GM12878 (cell line): Measurements from ENCODE around the gene MAPKAP1. TPM values are rescaled to one million over a fixed set of nuclear protein-coding genes. Genes with fewer than 3 reads are reported as not detected.

ENCODE experiments used
- ATAC-seq: fragments of 200-7000 bp; cut with Tn5 transposase; 3 replicates; pipeline ENCODE4 v1.9.1; 2020; ENCODE audit warnings: mild to moderate bottlenecking, moderate library complexity
- BruUV-seq: library from RNA; stranded (reverse); fragments of 400-500 nt; replicated peaks from 2 replicates; lab custom pipeline; 2021; lab: Mats Ljungman, UMichigan
- CTCF ChIA-PET: fragments of 300-600 bp; sonication (Branson Sonifier 250); formaldehyde crosslinking; extraction: SDS; loops from one replicate; lab custom pipeline; 2021; ENCODE audit warnings: inconsistent platforms; lab: Yijun Ruan, JAX
- POLR2A ChIA-PET: fragments of 350-600 bp; formaldehyde crosslinking; extraction: SDS; loops from one replicate; lab custom pipeline; 2021; ENCODE audit warnings: inconsistent platforms; lab: Charles Lee
- RAD21 ChIA-PET: fragments of 300-600 bp; sonication (Branson Sonifier 250); formaldehyde crosslinking; loops from one replicate; lab custom pipeline; 2023; ENCODE audit warnings: antibody characterized with exemption; ENCODE audit not compliant: unreplicated experiment; lab: Charles Lee
- SMC1A ChIA-PET: fragments of 300-600 bp; sonication (Branson Sonifier 250); formaldehyde crosslinking; loops from one replicate; lab custom pipeline; 2023; ENCODE audit not compliant: unreplicated experiment, uncharacterized antibody; lab: Charles Lee
- DNase-seq: peaks from one replicate; pipeline ENCODE4 v3.0.0-alpha.2; 2011; ENCODE audit warnings: low read depth, low spot score
- FAIRE-seq: peaks from 3 replicates; lab custom pipeline; 2011; peaks lifted over from hg19 to GRCh38; lab: Jason Lieb, UNC
- H2AFZ ChIP-seq: 2 replicates; pipeline ENCODE4 v1.6.0; 2011; ENCODE audit warnings: low read depth, low read length, control low read depth; ENCODE audit not compliant: control insufficient read depth
- H3K27ac ChIP-seq: 2 replicates; pipeline ENCODE4 v1.5.1; 2011; ENCODE audit warnings: control low read depth; ENCODE audit not compliant: control insufficient read depth, insufficient read depth
- H3K27me3 ChIP-seq, 2 experiments: replicated peaks in 1 of 2; 2 replicates each; pipeline versions ENCODE4 v1.6.0 to v1.6.1; 2011; ENCODE audit warnings: low read length in 1 of 2; ENCODE audit not compliant: control insufficient read depth in 2 of 2, insufficient read depth in 2 of 2
- H3K36me3 ChIP-seq, 2 experiments: 2 replicates each; pipeline ENCODE4 v1.5.1; 2011; ENCODE audit warnings: low read length in 1 of 2; ENCODE audit not compliant: control insufficient read depth in 2 of 2, insufficient read depth in 2 of 2
- H3K4me1 ChIP-seq: 2 replicates; pipeline ENCODE4 v1.6.1; 2011; ENCODE audit warnings: mild to moderate bottlenecking, low read length, moderate library complexity, mixed read lengths; ENCODE audit not compliant: control insufficient read depth, insufficient read depth
- H3K4me2 ChIP-seq: 2 replicates; pipeline ENCODE4 v1.6.0; 2011; ENCODE audit warnings: control low read depth; ENCODE audit not compliant: control insufficient read depth, insufficient read depth
- H3K4me3 ChIP-seq: fragments of 200-600 bp; sonication (generic); 2 replicates; pipeline ENCODE4 v1.5.1; 2016
- H3K79me2 ChIP-seq: 2 replicates; pipeline ENCODE4 v1.6.0; 2011; ENCODE audit warnings: low read length; ENCODE audit not compliant: control insufficient read depth, insufficient read depth
- H3K9ac ChIP-seq: 2 replicates; pipeline ENCODE4 v1.8.0; 2011; ENCODE audit warnings: low read length, control low read depth, mixed read lengths; ENCODE audit not compliant: control insufficient read depth, insufficient read depth
- H3K9me3 ChIP-seq: replicated peaks from 3 replicates; pipeline ENCODE4 v1.5.1; 2011; ENCODE audit warnings: mild to moderate bottlenecking, low read length; ENCODE audit not compliant: control insufficient read depth, insufficient read depth
- H4K20me1 ChIP-seq: 2 replicates; pipeline ENCODE4 v1.6.0; 2011; ENCODE audit not compliant: control insufficient read depth, insufficient read depth
- BMI1 ChIP-seq: fragments of 450-650 bp; IDR thresholded peaks from 2 replicates; pipeline ENCODE4 v1.6.1; 2016; ENCODE audit warnings: mild to moderate bottlenecking, moderate library complexity, borderline replicate concordance
- CREM ChIP-seq: IDR thresholded peaks from 2 replicates; pipeline ENCODE4 v1.6.1; 2014; ENCODE audit warnings: antibody characterized with exemption, low read depth
- GATAD2B ChIP-seq: fragments of 450-650 bp; conservative IDR thresholded peaks from 2 replicates; pipeline ENCODE4 v1.6.1; 2017; ENCODE audit warnings: low read depth, mild to moderate bottlenecking, moderate library complexity
- KDM1A ChIP-seq: fragments of 200-600 bp; sonication (generic); IDR thresholded peaks from 2 replicates; pipeline ENCODE4 v1.6.1; 2016; ENCODE audit warnings: borderline replicate concordance
- MEF2B ChIP-seq: fragments of 450-650 bp; IDR thresholded peaks from 2 replicates; pipeline ENCODE4 v1.6.1; 2018; ENCODE audit warnings: mild to moderate bottlenecking, moderate library complexity; ENCODE audit not compliant: partially characterized antibody, poor library complexity, severe bottlenecking
- MTA2 ChIP-seq: fragments of 450-650 bp; IDR thresholded peaks from 2 replicates; pipeline ENCODE4 v1.6.1; 2016; ENCODE audit warnings: low read depth, mild to moderate bottlenecking, moderate library complexity
- NFYA ChIP-seq: IDR thresholded peaks from 2 replicates; pipeline ENCODE4 v1.6.1; 2011; ENCODE audit warnings: low read depth, mild to moderate bottlenecking, low read length, improper control_type of control experiment, borderline replicate concordance
- RAD51 ChIP-seq: fragments of 450-650 bp; IDR thresholded peaks from 2 replicates; pipeline ENCODE4 v1.6.1; 2016; ENCODE audit warnings: moderate library complexity, mild to moderate bottlenecking, inconsistent platforms
- RELA ChIP-seq: fragments of 450-650 bp; IDR thresholded peaks from 2 replicates; pipeline ENCODE4 v1.8.0; 2014; ENCODE audit warnings: borderline replicate concordance; ENCODE audit not compliant: partially characterized antibody
- WGBS: methylation state at CpG from one replicate; pipeline ENCODE4 v1.1.6; 2016; ENCODE audit warnings: low lambda C conversion rate; ENCODE audit not compliant: insufficient replicate concordance, insufficient coverage; ENCODE audit errors: missing lambda C conversion rate; 5-methylcytosine and 5-hydroxymethylcytosine counted together
- in situ Hi-C: fragments of 300-500 bp; cut with MboI; formaldehyde crosslinking; loops from 9 replicates; pipeline ENCODE4 v1.14.3; 2018; ENCODE audit warnings: mixed read lengths
- intact Hi-C: fragments of 100-400 bp; cut with micrococcal nuclease; formaldehyde crosslinking; loops from one replicate; pipeline ENCODE4 v1.14.2; 2022; ENCODE audit not compliant: unreplicated experiment
- polyA plus RNA-seq, 11 experiments: library from polyadenylated mRNA; depleted of rRNA in 4 of 11; unstranded in 6 of 11; stranded (reverse) in 5 of 11; fragments of >200 nt; fragmentation: Nextera tagmentation in 4 of 11; fragmentation: Illumina TruSeq in 1 of 11; extraction: Ambion mirVana in 4 of 11; extraction: Trizol in 1 of 11; gene quantifications; 1 replicate in 1 of 11; 2 replicates in 10 of 11; pipeline versions ENCODE4 v1.2.1 to v1.2.3, GENCODE V29; 2011 to 2016; ENCODE audit warnings: inconsistent platforms in 2 of 11, missing spikeins in 2 of 11, low read depth in 1 of 11
- total RNA-seq, 4 experiments: library from RNA; depleted of rRNA in 3 of 4; stranded (reverse); fragments of >200 nt in 3 of 4; fragmentation: Illumina TruSeq in 1 of 4; extraction: Trizol in 1 of 4; gene quantifications; 2 replicates each; pipeline versions ENCODE4 v1.2.1 to v1.2.3, GENCODE V29; 2013 to 2021
- TF ChIP-seq, protein P1 (sequence below): fragments of 450-650 bp; IDR thresholded peaks from 2 replicates; pipeline ENCODE4 v1.6.1; 2016; ENCODE audit warnings: mild to moderate bottlenecking, moderate library complexity, borderline replicate concordance
- TF ChIP-seq, protein P2 (sequence below): fragments of 450-650 bp; conservative IDR thresholded peaks from 2 replicates; pipeline ENCODE4 v1.6.1; 2017; ENCODE audit warnings: mild to moderate bottlenecking, moderate library complexity
- TF ChIP-seq, protein P3 (sequence below): fragments of 450-650 bp; formaldehyde crosslinking; IDR thresholded peaks from 2 replicates; pipeline ENCODE4 v1.4.0; 2020; ENCODE audit warnings: mild to moderate bottlenecking, moderate library complexity

MAPKAP1 gene
- total and polyA plus RNA-seq, 10 of the 15 experiments (the other 5 are each of a cell fraction or from before 2014, with no cell fraction given): 5.1 to 188 (median 105) TPM

DNA sequence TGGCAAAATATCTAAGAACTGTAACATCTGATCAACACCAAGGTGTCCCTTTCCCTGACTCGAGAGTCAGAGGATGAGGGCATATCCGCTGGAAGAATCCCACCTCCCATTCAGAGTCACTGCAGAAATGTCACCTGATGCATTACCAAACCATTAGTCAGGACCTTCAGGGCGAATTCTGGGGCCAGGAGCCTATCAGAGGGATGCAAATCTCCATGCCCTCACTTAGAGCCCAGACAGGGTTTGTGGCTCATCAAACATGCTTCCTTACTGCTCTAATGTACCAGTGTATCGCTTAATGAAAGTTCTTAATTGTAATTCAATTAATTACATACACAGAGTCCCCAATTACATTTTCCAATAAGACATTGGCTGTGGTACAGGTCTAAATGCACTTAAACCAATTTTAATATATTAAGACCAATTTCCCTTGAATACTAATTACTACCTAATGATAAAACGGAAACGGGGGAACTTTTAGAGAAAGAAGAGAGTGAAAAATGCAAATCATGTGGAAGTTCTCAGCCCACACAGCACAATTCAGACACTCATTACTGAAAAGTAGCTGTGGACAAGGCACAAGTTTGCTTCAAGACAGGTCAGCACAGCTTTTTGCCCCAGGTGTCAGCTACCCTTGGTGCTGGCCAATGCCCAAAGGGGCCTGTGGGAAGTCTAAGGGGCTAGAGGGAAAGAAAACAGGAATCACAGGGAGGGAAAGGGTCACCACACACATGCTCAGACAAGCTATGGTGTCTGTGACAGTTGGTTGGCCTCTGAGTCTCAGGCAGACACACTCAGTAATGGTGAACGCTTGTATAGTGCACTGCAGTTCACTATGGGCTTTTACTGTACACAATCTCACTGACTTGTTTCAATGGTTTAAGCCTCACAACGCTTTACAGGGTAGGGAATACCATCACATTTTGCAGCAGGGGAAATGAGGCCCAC lies 211.6 kb downstream of the MAPKAP1 start (continued):
- peak; percentile 80 for TF ChIP-seq MTA2

DNA sequence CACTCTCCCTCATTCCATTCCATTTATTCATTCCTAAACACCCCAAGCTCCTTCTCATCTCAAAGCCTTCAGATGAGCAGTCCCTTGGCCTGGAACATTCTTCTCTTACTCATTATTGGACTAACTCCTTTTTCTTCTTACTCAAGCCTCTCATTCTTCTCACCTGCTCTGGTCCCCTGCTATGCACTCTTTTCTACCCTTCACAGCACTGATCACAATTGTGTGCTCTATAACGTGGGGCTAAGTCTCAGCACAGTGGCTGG lies 212.4 kb downstream of the MAPKAP1 start:
- SMC1A ChIA-PET: no interaction called here
- CTCF ChIA-PET: no interaction called here
- Histone ChIP-seq H3K36me3 (peaks cover 0 to 6% of the 10 kb centered on the region in 2 experiments; a peak in 1 of 4 replicates), H3K4me1 (peaks cover 25% of the 10 kb centered on the region), H3K27me3 (no peaks in the 10 kb centered on the region), H3K4me2 (no peak overlapping the region), H4K20me1 (peaks cover 6% of the 10 kb centered on the region; the same call in 1 of the 2 replicates), H3K9ac (no peak overlapping the region), H3K27ac (no peak overlapping the region), H2AFZ (no peak overlapping the region), H3K4me3 (no peak overlapping the region), H3K79me2 (no peaks in the 10 kb centered on the region), H3K9me3 (no peaks in the 10 kb centered on the region)
- 90% methylated on average over 1 of the region's 1 CpG for WGBS
- ATAC-seq: no peak
- intact Hi-C loops: no loop called here
- DNase-seq: no peak
- POLR2A ChIA-PET: no interaction called here
- TF ChIP-seq MEF2B (no peak), RAD51 (no peak), CREM (no peak), GATAD2B (no peak), BMI1 (no peak), NFYA (no peak), RELA (no peak), KDM1A (no peak)
- TF ChIP-seq, protein P1, sequence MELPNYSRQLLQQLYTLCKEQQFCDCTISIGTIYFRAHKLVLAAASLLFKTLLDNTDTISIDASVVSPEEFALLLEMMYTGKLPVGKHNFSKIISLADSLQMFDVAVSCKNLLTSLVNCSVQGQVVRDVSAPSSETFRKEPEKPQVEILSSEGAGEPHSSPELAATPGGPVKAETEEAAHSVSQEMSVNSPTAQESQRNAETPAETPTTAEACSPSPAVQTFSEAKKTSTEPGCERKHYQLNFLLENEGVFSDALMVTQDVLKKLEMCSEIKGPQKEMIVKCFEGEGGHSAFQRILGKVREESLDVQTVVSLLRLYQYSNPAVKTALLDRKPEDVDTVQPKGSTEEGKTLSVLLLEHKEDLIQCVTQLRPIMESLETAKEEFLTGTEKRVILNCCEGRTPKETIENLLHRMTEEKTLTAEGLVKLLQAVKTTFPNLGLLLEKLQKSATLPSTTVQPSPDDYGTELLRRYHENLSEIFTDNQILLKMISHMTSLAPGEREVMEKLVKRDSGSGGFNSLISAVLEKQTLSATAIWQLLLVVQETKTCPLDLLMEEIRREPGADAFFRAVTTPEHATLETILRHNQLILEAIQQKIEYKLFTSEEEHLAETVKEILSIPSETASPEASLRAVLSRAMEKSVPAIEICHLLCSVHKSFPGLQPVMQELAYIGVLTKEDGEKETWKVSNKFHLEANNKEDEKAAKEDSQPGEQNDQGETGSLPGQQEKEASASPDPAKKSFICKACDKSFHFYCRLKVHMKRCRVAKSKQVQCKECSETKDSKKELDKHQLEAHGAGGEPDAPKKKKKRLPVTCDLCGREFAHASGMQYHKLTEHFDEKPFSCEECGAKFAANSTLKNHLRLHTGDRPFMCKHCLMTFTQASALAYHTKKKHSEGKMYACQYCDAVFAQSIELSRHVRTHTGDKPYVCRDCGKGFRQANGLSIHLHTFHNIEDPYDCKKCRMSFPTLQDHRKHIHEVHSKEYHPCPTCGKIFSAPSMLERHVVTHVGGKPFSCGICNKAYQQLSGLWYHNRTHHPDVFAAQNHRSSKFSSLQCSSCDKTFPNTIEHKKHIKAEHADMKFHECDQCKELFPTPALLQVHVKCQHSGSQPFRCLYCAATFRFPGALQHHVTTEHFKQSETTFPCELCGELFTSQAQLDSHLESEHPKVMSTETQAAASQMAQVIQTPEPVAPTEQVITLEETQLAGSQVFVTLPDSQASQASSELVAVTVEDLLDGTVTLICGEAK: no peak
- TF ChIP-seq, protein P2, sequence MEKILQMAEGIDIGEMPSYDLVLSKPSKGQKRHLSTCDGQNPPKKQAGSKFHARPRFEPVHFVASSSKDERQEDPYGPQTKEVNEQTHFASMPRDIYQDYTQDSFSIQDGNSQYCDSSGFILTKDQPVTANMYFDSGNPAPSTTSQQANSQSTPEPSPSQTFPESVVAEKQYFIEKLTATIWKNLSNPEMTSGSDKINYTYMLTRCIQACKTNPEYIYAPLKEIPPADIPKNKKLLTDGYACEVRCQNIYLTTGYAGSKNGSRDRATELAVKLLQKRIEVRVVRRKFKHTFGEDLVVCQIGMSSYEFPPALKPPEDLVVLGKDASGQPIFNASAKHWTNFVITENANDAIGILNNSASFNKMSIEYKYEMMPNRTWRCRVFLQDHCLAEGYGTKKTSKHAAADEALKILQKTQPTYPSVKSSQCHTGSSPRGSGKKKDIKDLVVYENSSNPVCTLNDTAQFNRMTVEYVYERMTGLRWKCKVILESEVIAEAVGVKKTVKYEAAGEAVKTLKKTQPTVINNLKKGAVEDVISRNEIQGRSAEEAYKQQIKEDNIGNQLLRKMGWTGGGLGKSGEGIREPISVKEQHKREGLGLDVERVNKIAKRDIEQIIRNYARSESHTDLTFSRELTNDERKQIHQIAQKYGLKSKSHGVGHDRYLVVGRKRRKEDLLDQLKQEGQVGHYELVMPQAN: no peak
- TF ChIP-seq, protein P3, sequence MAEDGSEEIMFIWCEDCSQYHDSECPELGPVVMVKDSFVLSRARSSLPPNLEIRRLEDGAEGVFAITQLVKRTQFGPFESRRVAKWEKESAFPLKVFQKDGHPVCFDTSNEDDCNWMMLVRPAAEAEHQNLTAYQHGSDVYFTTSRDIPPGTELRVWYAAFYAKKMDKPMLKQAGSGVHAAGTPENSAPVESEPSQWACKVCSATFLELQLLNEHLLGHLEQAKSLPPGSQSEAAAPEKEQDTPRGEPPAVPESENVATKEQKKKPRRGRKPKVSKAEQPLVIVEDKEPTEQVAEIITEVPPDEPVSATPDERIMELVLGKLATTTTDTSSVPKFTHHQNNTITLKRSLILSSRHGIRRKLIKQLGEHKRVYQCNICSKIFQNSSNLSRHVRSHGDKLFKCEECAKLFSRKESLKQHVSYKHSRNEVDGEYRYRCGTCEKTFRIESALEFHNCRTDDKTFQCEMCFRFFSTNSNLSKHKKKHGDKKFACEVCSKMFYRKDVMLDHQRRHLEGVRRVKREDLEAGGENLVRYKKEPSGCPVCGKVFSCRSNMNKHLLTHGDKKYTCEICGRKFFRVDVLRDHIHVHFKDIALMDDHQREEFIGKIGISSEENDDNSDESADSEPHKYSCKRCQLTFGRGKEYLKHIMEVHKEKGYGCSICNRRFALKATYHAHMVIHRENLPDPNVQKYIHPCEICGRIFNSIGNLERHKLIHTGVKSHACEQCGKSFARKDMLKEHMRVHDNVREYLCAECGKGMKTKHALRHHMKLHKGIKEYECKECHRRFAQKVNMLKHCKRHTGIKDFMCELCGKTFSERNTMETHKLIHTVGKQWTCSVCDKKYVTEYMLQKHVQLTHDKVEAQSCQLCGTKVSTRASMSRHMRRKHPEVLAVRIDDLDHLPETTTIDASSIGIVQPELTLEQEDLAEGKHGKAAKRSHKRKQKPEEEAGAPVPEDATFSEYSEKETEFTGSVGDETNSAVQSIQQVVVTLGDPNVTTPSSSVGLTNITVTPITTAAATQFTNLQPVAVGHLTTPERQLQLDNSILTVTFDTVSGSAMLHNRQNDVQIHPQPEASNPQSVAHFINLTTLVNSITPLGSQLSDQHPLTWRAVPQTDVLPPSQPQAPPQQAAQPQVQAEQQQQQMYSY (CRISPR knock-in tag): no peak
- RAD21 ChIA-PET: no interaction called here
- in situ Hi-C loops: no loop called here
- no peak for FAIRE-seq
- BruUV-seq: no TSS peak
